ENCODE data around the gene SRSF2.
A peak's percentile ranks its signal among the peaks of the same experiment; 100 is the strongest.

Gene SRSF2, protein sequence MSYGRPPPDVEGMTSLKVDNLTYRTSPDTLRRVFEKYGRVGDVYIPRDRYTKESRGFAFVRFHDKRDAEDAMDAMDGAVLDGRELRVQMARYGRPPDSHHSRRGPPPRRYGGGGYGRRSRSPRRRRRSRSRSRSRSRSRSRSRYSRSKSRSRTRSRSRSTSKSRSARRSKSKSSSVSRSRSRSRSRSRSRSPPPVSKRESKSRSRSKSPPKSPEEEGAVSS

DNA sequence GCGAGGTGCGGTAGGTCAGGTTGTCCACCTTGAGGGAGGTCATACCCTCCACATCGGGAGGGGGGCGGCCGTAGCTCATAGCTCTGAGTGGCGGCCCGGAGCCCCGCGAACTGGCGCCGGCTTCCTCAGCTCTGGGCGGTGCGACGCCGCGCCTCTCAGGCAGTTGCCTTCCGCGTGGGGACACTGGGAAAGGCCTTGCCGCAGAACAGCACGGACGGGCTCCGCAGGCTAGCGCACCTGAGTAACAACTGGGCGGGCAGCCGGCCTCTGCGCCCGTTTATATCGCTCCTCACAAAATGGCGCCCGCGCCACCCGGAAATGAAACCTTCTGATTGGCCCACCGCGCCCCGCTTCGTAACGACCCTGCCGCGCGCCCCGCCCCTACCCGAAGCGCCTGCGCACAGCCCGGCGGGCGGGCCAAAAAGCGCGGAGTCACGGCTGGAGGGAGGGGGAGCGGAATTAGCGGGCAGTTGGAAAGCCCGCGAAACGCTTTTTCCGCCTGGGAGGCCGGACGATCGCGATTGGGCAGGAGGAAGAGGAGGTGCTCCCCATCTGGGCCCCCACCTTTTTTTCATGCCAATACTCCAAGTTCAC, at the start of gene SRSF2:
SRSF2 (minus strand) TSS at position 250 of the 594 bp plus-strand sequence; CDS start at position 79, 171 bp downstream.
- H3K4me1 ChIP-seq (ENCODE audit: control insufficient read depth, insufficient read depth, low read length): peaks cover 51% of the 10 kb centered on the region
- H3K36me3 ChIP-seq (ENCODE audit: control insufficient read depth, insufficient read depth, low read length): peaks cover 24% of the 10 kb centered on the region
- peak within 1 kb of the TSS; percentile 99 for H3K4me3 ChIP-seq (ENCODE audit: low read length)
- peak within 1 kb of the TSS; percentile 99 for H3K9ac ChIP-seq (ENCODE audit: low read length)
- no peaks in the 10 kb centered on the region for H3K27me3 ChIP-seq (ENCODE audit: control insufficient read depth, insufficient read depth, low read length)
- peak within 1 kb of the TSS; percentile 99 for H3K27ac ChIP-seq (ENCODE audit: low read depth, low read length)

DNA sequence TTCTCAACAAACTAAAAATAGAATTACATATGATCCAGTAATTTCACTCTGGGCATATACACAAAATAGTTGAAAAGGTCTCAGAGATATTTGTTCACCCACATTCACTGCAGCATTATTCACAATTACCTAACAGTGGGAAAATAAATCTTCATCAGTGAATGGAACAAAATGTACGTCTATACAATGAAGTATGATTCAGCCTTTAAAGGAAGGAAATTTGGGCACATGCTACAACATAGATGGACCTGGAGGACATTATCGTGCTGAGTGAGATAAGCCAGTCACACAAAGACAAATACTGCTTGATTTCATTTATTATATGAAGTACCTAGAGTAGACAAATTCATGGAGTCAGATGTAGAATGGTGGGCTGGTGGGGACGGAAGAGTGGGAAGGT, 47.8 kb upstream of the SRSF2 start:
- Histone ChIP-seq H3K9ac (ENCODE audit: low read length) (no peak overlapping the region), H3K4me1 (ENCODE audit: control insufficient read depth, insufficient read depth, low read length) (no peaks in the 10 kb centered on the region), H3K27me3 (ENCODE audit: control insufficient read depth, insufficient read depth, low read length) (no peaks in the 10 kb centered on the region), H3K27ac (ENCODE audit: low read depth, low read length) (no peak overlapping the region), H3K4me3 (ENCODE audit: low read length) (no peak overlapping the region), H3K36me3 (ENCODE audit: control insufficient read depth, insufficient read depth, low read length) (peaks cover 8% of the 10 kb centered on the region)

- Histone ChIP-seq H3K27me3 (ENCODE audit: control insufficient read depth, insufficient read depth, low read length) (no peaks in the 10 kb centered on the region), H3K36me3 (ENCODE audit: control insufficient read depth, insufficient read depth, low read length) (peaks cover 11% of the 10 kb centered on the region), H3K9ac (ENCODE audit: low read length) (no peak overlapping the region), H3K27ac (ENCODE audit: low read depth, low read length) (no peak overlapping the region), H3K4me3 (ENCODE audit: low read length) (no peak overlapping the region), H3K4me1 (ENCODE audit: control insufficient read depth, insufficient read depth, low read length) (no peaks in the 10 kb centered on the region)
Observed at GRCh38 chr17:76783146-76783545, 46.0 kb upstream of the SRSF2 start.

GRCh38 chr17:76781056-76781982, 44.2 kb upstream of the SRSF2 start:
- Histone ChIP-seq H3K4me3 (ENCODE audit: low read length) (no peak overlapping the region), H3K36me3 (ENCODE audit: control insufficient read depth, insufficient read depth, low read length) (peaks cover 14% of the 10 kb centered on the region), H3K4me1 (ENCODE audit: control insufficient read depth, insufficient read depth, low read length) (no peaks in the 10 kb centered on the region)

GRCh38 chr17:76775021-76775600, 38.0 kb upstream of the SRSF2 start:
- Histone ChIP-seq H3K27me3 (ENCODE audit: control insufficient read depth, insufficient read depth, low read length) (no peaks in the 10 kb centered on the region), H3K4me1 (ENCODE audit: control insufficient read depth, insufficient read depth, low read length) (no peaks in the 10 kb centered on the region), H3K9ac (ENCODE audit: low read length) (no peak overlapping the region), H3K36me3 (ENCODE audit: control insufficient read depth, insufficient read depth, low read length) (peaks cover 17% of the 10 kb centered on the region), H3K4me3 (ENCODE audit: low read length) (no peak overlapping the region), H3K27ac (ENCODE audit: low read depth, low read length) (no peak overlapping the region)

More at GRCh38 chr17:76781056-76781982, 44.2 kb upstream of the SRSF2 start:
- H3K9ac ChIP-seq (ENCODE audit: low read length): no peak overlapping the region
- H3K27me3 ChIP-seq (ENCODE audit: control insufficient read depth, insufficient read depth, low read length): no peaks in the 10 kb centered on the region
- H3K27ac ChIP-seq (ENCODE audit: low read depth, low read length): no peak overlapping the region

- Histone ChIP-seq H3K4me3 (ENCODE audit: low read length) (no peak overlapping the region), H3K27ac (ENCODE audit: low read depth, low read length) (no peak overlapping the region), H3K27me3 (ENCODE audit: control insufficient read depth, insufficient read depth, low read length) (no peaks in the 10 kb centered on the region), H3K36me3 (ENCODE audit: control insufficient read depth, insufficient read depth, low read length) (peaks cover 11% of the 10 kb centered on the region), H3K4me1 (ENCODE audit: control insufficient read depth, insufficient read depth, low read length) (no peaks in the 10 kb centered on the region), H3K9ac (ENCODE audit: low read length) (no peak overlapping the region)
Observed at GRCh38 chr17:76772842-76773525, 35.9 kb upstream of the SRSF2 start.

- Histone ChIP-seq H3K27ac (ENCODE audit: low read depth, low read length) (no peak overlapping the region), H3K4me3 (ENCODE audit: low read length) (no peak overlapping the region), H3K9ac (ENCODE audit: low read length) (no peak overlapping the region), H3K4me1 (ENCODE audit: control insufficient read depth, insufficient read depth, low read length) (no peaks in the 10 kb centered on the region), H3K36me3 (ENCODE audit: control insufficient read depth, insufficient read depth, low read length) (peaks cover 4% of the 10 kb centered on the region), H3K27me3 (ENCODE audit: control insufficient read depth, insufficient read depth, low read length) (no peaks in the 10 kb centered on the region)
Observed at GRCh38 chr17:76758570-76758969, 21.4 kb upstream of the SRSF2 start.

- Histone ChIP-seq H3K36me3 (ENCODE audit: control insufficient read depth, insufficient read depth, low read length) (peaks cover 4% of the 10 kb centered on the region), H3K4me1 (ENCODE audit: control insufficient read depth, insufficient read depth, low read length) (no peaks in the 10 kb centered on the region), H3K9ac (ENCODE audit: low read length) (no peak overlapping the region), H3K27ac (ENCODE audit: low read depth, low read length) (no peak overlapping the region), H3K4me3 (ENCODE audit: low read length) (no peak overlapping the region), H3K27me3 (ENCODE audit: control insufficient read depth, insufficient read depth, low read length) (no peaks in the 10 kb centered on the region)
Observed at GRCh38 chr17:76757256-76757655, 20.1 kb upstream of the SRSF2 start.

GRCh38 chr17:76755285-76755684, 18.2 kb upstream of the SRSF2 start:
- Histone ChIP-seq H3K9ac (ENCODE audit: low read length) (no peak overlapping the region), H3K4me1 (ENCODE audit: control insufficient read depth, insufficient read depth, low read length) (no peaks in the 10 kb centered on the region), H3K27me3 (ENCODE audit: control insufficient read depth, insufficient read depth, low read length) (no peaks in the 10 kb centered on the region), H3K27ac (ENCODE audit: low read depth, low read length) (no peak overlapping the region), H3K4me3 (ENCODE audit: low read length) (no peak overlapping the region), H3K36me3 (ENCODE audit: control insufficient read depth, insufficient read depth, low read length) (peaks cover 4% of the 10 kb centered on the region)

- Histone ChIP-seq H3K4me3 (ENCODE audit: low read length) (no peak overlapping the region), H3K4me1 (ENCODE audit: control insufficient read depth, insufficient read depth, low read length) (no peaks in the 10 kb centered on the region), H3K9ac (ENCODE audit: low read length) (no peak overlapping the region), H3K36me3 (ENCODE audit: control insufficient read depth, insufficient read depth, low read length) (peaks cover 4% of the 10 kb centered on the region), H3K27me3 (ENCODE audit: control insufficient read depth, insufficient read depth, low read length) (no peaks in the 10 kb centered on the region), H3K27ac (ENCODE audit: low read depth, low read length) (no peak overlapping the region)
Observed at GRCh38 chr17:76753061-76753961, 16.2 kb upstream of the SRSF2 start.

DNA sequence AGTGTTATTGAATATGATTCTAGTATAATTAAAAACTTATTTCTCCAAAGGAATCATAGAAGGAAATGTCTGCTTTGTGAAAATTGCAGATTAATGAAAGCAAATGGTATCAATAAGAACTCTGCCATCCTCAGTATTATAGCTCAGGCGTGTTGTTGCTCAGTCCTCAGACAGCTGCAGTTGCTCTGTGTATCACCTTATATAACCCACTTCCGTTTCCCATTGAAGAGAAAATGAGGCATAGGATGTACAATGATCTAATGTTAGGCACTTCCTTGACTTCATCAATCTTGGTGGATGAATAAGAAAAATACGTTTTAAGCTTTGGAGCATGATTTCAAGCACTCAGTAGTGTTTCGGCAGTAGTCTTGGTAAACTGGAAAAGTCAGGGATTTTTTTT, 14.9 kb upstream of the SRSF2 start:
- H3K9ac ChIP-seq (ENCODE audit: low read length): no peak overlapping the region
- no peaks in the 10 kb centered on the region for H3K27me3 ChIP-seq (ENCODE audit: control insufficient read depth, insufficient read depth, low read length)
- no peaks in the 10 kb centered on the region for H3K4me1 ChIP-seq (ENCODE audit: control insufficient read depth, insufficient read depth, low read length)
- H3K27ac ChIP-seq (ENCODE audit: low read depth, low read length): no peak overlapping the region
- H3K4me3 ChIP-seq (ENCODE audit: low read length): no peak overlapping the region
- H3K36me3 ChIP-seq (ENCODE audit: control insufficient read depth, insufficient read depth, low read length): peaks cover 4% of the 10 kb centered on the region
